Suppressor macrophage treated with lipopolysaccharide for 1 hour (primary cell): ENCODE measurements around the gene SCAMP5.

ENCODE experiments used
- DNase-seq, 3 donors: peaks; one replicate each; pipeline ENCODE4 v3.0.0-alpha.2; 2020 to 2022

SCAMP5 gene

GRCh38 chr15:74978077-74978476 lies 17.3 kb upstream of the SCAMP5 start:
- DNase-seq, result no peak

- no peak for DNase-seq
Observed at GRCh38 chr15:74978503-74978902, 16.9 kb upstream of the SCAMP5 start.

- peak; percentile 36 to 60 (median 58) for DNase-seq
Observed at GRCh38 chr15:74982183-74982582, 13.2 kb upstream of the SCAMP5 start.

- DNase-seq, result peak; percentile 69 to 78 (median 73)
Observed at GRCh38 chr15:74983725-74984231, 11.6 kb upstream of the SCAMP5 start.

- DNase-seq, result no peak
Observed at GRCh38 chr15:74988007-74988800, 7.2 kb upstream of the SCAMP5 start.

GRCh38 chr15:74989527-74989926 lies 5.8 kb upstream of the SCAMP5 start:
- DNase-seq, result no peak

GRCh38 chr15:74992619-74993018 lies 2.7 kb upstream of the SCAMP5 start:
- no peak for DNase-seq

GRCh38 chr15:74994236-74994635 lies 1.1 kb upstream of the SCAMP5 start:
- DNase-seq, result no peak

- no peak for DNase-seq
Observed at GRCh38 chr15:74994685-74995084, 678 bp upstream of the SCAMP5 start.

GRCh38 chr15:74995779-74996765 lies 709 bp downstream of the SCAMP5 start:
- no peak for DNase-seq

- no peak for DNase-seq
Observed at GRCh38 chr15:74997141-74997540, 1.8 kb downstream of the SCAMP5 start.

GRCh38 chr15:74997543-74997942 lies 2.2 kb downstream of the SCAMP5 start:
- DNase-seq, result no peak

GRCh38 chr15:75001310-75001709 lies 5.9 kb downstream of the SCAMP5 start:
- no peak for DNase-seq

- no peak for DNase-seq
Observed at GRCh38 chr15:75002398-75002797, 7.0 kb downstream of the SCAMP5 start.

- DNase-seq, result no peak
Observed at GRCh38 chr15:75007216-75007615, 11.9 kb downstream of the SCAMP5 start.

- DNase-seq, result peak in 2 of 3 donors; percentile 57 to 65
Observed at GRCh38 chr15:75008221-75008625, 12.9 kb downstream of the SCAMP5 start.

- DNase-seq, result peak; percentile 28 to 66 (median 65)
Observed at GRCh38 chr15:75008629-75009326, 13.4 kb downstream of the SCAMP5 start.

GRCh38 chr15:75016431-75016830 lies 21.1 kb downstream of the SCAMP5 start:
- DNase-seq, result no peak

- DNase-seq, result no peak
Observed at GRCh38 chr15:75019916-75020315, 24.6 kb downstream of the SCAMP5 start.

GRCh38 chr15:75021341-75021740 lies 26.0 kb downstream of the SCAMP5 start:
- DNase-seq, result peak in 1 of 3 donors; percentile 27

- no peak for DNase-seq
Observed at GRCh38 chr15:75022783-75023180, 27.4 kb downstream of the SCAMP5 start.

GRCh38 chr15:75023181-75023871 lies 28.0 kb downstream of the SCAMP5 start, which contains the start of gene PPCDC:
Gene PPCDC, plus strand, starts transcription at chr15:75023590. Its CDS starts 4,729 bp downstream, at chr15:75028319.
- DNase-seq, result peak; percentile 97 to 98 (median 98)
